Retinal pigment epithelial cell (primary cell): ENCODE data around the gene ARNT2.

ENCODE experiments used
- DNase-seq: peaks from one replicate; pipeline ENCODE4 v3.0.0-alpha.2; 2010; ENCODE audit warnings: low read depth
- H3K4me3 ChIP-seq: 2 replicates; pipeline ENCODE4 v1.5.1; 2011; ENCODE audit warnings: mild to moderate bottlenecking, low read length, control low read depth, moderate library complexity
- TF ChIP-seq, protein P1 (sequence below): conservative IDR thresholded peaks from 2 replicates; pipeline ENCODE4 v1.5.1; 2011; ENCODE audit warnings: low read depth, low read length, control low read depth, inconsistent platforms

ARNT2 gene

DNA sequence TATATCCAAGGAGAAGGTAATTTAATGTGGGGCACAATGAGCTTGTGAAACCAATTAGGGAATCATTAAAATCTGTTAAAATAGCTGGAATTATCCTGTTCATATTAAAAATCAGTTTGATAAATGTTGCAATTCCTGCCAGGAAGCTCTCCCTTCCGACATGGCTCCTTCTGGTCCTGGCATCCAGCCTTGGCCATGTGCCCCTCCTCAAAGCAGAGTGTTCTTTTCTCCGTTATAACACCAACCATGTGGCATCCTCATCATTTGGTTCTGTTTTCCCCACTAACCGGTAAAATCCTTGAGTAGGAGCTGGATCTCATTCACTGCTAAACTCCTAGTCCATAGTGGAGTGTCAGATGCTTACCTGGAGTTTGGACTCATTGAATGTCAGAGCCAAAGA, 127.2 kb downstream of the ARNT2 start:
- TF ChIP-seq, protein P1, sequence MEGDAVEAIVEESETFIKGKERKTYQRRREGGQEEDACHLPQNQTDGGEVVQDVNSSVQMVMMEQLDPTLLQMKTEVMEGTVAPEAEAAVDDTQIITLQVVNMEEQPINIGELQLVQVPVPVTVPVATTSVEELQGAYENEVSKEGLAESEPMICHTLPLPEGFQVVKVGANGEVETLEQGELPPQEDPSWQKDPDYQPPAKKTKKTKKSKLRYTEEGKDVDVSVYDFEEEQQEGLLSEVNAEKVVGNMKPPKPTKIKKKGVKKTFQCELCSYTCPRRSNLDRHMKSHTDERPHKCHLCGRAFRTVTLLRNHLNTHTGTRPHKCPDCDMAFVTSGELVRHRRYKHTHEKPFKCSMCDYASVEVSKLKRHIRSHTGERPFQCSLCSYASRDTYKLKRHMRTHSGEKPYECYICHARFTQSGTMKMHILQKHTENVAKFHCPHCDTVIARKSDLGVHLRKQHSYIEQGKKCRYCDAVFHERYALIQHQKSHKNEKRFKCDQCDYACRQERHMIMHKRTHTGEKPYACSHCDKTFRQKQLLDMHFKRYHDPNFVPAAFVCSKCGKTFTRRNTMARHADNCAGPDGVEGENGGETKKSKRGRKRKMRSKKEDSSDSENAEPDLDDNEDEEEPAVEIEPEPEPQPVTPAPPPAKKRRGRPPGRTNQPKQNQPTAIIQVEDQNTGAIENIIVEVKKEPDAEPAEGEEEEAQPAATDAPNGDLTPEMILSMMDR = no peak
- no peak for DNase-seq
- no peak overlapping the region for H3K4me3 ChIP-seq

DNA sequence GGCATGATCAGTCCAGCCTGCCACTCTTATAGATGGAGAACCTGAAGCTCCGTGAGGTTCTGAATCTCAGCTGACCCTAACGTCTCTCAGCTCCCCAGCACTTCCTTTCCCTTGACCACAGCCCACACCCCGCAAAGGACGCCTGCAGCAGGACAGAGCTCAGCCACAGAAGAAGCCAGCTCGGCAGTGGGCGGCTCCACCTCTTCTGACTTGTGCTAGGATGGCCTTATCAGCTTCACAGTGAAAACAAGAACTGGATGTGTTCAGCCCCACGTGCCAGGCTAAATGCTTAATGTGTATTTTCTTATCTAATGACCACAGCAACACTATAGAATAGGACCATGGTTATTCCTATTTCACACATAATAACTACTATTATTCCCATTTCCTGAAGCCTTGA, 127.6 kb downstream of the ARNT2 start:
- H3K4me3 ChIP-seq = no peak overlapping the region
- TF ChIP-seq, protein P1 = no peak
- DNase-seq = no peak

DNA sequence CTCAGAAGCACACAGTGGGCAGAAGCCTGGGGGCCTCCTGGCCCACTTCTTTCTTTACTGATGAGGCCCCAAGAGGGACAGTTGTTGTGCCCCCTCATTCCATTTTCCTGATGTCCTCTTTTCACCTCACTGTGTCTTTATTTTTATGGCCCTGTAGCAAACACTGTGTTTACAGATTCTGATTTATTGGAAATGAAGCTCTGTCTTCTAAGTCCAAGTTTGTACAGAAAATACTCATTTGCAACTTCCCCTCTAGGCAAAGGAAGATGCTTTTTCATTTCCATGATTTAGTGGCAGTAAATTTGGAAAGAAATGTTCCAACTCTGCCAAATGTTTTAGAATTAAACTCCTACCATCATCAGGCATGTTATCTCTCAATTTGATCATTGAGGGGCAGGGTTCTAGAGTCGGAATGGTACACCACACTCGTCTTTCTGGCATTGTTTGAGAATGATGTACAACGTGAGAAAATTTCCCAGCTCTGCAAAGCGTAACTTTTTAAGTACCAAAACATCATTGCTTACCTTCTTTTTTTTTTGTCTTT, 129.7 kb downstream of the ARNT2 start:
- H3K4me3 ChIP-seq = no peak overlapping the region
- DNase-seq = no peak
- TF ChIP-seq, protein P1 = no peak

DNA sequence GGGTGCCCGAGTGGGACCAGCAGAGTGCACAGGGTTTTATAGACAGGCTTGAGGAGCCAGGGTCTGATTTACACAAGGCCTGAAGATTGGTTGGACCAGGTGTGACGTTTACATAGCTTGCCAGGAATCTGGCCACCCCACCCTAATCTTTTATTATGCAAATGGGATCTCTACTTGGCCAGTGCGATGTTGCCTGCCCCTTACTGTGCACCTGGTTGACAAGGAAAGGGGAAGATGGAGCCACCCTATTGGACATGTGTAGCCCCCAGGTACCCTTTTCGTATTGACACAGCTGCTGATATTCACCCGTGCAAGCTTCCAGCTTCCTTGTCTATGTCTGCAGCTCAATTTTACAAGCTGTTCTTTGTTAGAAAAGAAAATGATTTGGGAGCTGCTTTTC, 132.0 kb downstream of the ARNT2 start:
- DNase-seq = no peak
- TF ChIP-seq, protein P1 = no peak
- no peak overlapping the region for H3K4me3 ChIP-seq

DNA sequence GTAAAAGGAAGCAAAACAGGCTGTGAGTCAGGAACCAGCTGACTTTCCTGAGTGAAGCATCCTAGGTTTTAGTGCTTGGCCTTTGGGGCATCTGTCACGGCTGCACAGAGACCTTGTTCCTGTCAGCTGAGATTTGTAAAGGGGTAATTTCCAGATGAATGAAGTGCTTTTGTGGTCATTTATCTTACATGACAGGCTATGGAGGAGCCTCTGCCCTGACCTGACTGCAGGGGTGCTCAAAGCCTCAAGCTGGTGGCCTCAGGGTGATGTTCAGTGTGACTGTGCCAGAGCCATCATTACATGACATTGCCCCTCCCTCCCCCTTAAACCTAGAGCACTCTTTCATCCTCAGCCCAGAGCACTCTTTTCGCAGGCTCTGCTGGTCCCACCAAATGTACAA, 132.5 kb downstream of the ARNT2 start:
- no peak overlapping the region for H3K4me3 ChIP-seq
- TF ChIP-seq, protein P1 = no peak
- no peak for DNase-seq

GRCh38 chr15:80545078-80545477, 140.9 kb downstream of the ARNT2 start:
- TF ChIP-seq, protein P1 = no peak
- no peak overlapping the region for H3K4me3 ChIP-seq
- DNase-seq = no peak

GRCh38 chr15:80547264-80547663, 143.1 kb downstream of the ARNT2 start:
- TF ChIP-seq, protein P1 = no peak
- DNase-seq = no peak

More at GRCh38 chr15:80547264-80547663, 143.1 kb downstream of the ARNT2 start:
- H3K4me3 ChIP-seq = no peak overlapping the region
